ENCODE measurements around the gene GRIK4. TPM values are rescaled to one million over a fixed set of nuclear protein-coding genes. Genes with fewer than 3 reads are reported as not detected.

Gene GRIK4
- total and polyA plus RNA-seq, 2 of the 4 experiments (the other 2 are of a cell fraction), result 0.18 to 0.38 TPM

- H3K4me3 ChIP-seq (ENCODE audit: insufficient read depth, low read depth, low read length), result no peak overlapping the region
- no peak overlapping the region for H4K5ac ChIP-seq (ENCODE audit: low read depth, low read length)
- in situ Hi-C loops (cut with MboI; ENCODE audit: low sequenced_read_pairs) (no loop called here), dilution Hi-C loops (cut with HindIII; ENCODE audit: low sequenced_read_pairs, unreplicated experiment) (no loop called here), intact Hi-C loops (cut with micrococcal nuclease) (no loop called here)
- no peak overlapping the region for H3K27ac ChIP-seq (ENCODE audit: insufficient read depth, low read length)
- no peaks in the 10 kb centered on the region for H3K36me3 ChIP-seq (ENCODE audit: control insufficient read depth, insufficient read depth, low read length)
- H2AK9ac ChIP-seq (replicated peaks; ENCODE audit: low read depth, low read length, poor library complexity), result no peak overlapping the region
- peaks cover 2% of the 10 kb centered on the region; the same call in 1 of the 2 replicates for H3K27me3 ChIP-seq (ENCODE audit: control insufficient read depth, insufficient read depth, low read length)
- no peak overlapping the region for H3K23ac ChIP-seq (ENCODE audit: low read depth, low read length)
- no peak overlapping the region for H2BK5ac ChIP-seq (ENCODE audit: low read depth, low read length, poor library complexity, severe bottlenecking)
- ATAC-seq (ENCODE audit: low read depth) (no peak), DNase-seq (no peak)
- WGBS, 2 experiments (ENCODE audit: extremely low coverage in 2 of 2, insufficient read length in 1 of 2), result 20 to 100% methylated on average over 1 of the region's 3 CpGs
- no peaks in the 10 kb centered on the region for H3K79me1 ChIP-seq (ENCODE audit: low read depth in 1 of 2, low read length in 2 of 2)
- no peak overlapping the region for H3K4me2 ChIP-seq (ENCODE audit: low read depth, low read length)
- CTCF ChIA-PET, result no interaction called here
- no peaks in the 10 kb centered on the region for H3K9me1 ChIP-seq (ENCODE audit: insufficient read depth, low read length)
- no peak overlapping the region for H2AFZ ChIP-seq (replicated peaks; ENCODE audit: low read length, poor library complexity)
- no peaks in the 10 kb centered on the region for H4K20me1 ChIP-seq (ENCODE audit: insufficient read depth, low read length)
- no peak overlapping the region for H3K9ac ChIP-seq (ENCODE audit: low read depth, low read length)
- H4K8ac ChIP-seq (ENCODE audit: low read depth in 2 of 2, low read length in 2 of 2), result no peak overlapping the region
- no peak overlapping the region for H2AK5ac ChIP-seq (ENCODE audit: low read depth, low read length)
- H4K91ac ChIP-seq (ENCODE audit: insufficient read depth, low read depth, low read length), result no peak overlapping the region
- no TSS peak for BruUV-seq (replicated peaks)
- peaks cover 1% of the 10 kb centered on the region; the same call in 1 of the 2 replicates for H3K4me1 ChIP-seq (ENCODE audit: control insufficient read depth, insufficient read depth, low read length)
- POLR2A ChIA-PET (ENCODE audit: unreplicated experiment), result no interaction called here
- H3K9me3 ChIP-seq (ENCODE audit: control insufficient read depth, insufficient read depth, low read length), result no peaks in the 10 kb centered on the region; the same call in 1 of the 2 replicates
- no peak overlapping the region for H3K4ac ChIP-seq (ENCODE audit: low read depth, low read length)
- H3K14ac ChIP-seq (replicated peaks; ENCODE audit: low read depth, low read length), result no peak overlapping the region
- H3K18ac ChIP-seq (ENCODE audit: low read depth, low read length), result no peak overlapping the region
- TF ChIP-seq RFX5 (IDR thresholded peaks at IDR 0.05; ENCODE audit: low read depth, low read length) (no peak), MAFK (IDR thresholded peaks at IDR 0.05; ENCODE audit: low read depth, low read length) (no peak), ELK1 (IDR thresholded peaks at IDR 0.05; ENCODE audit: borderline replicate concordance, low read depth, low read length) (no peak), MAZ (IDR thresholded peaks at IDR 0.05; ENCODE audit: borderline replicate concordance, low read depth, low read length) (no peak), BHLHE40 (IDR thresholded peaks at IDR 0.05; ENCODE audit: low read depth, low read length) (no peak), MXI1 (IDR thresholded peaks at IDR 0.05; ENCODE audit: borderline replicate concordance, low read depth, low read length) (no peak), POLR2A (IDR thresholded peaks at IDR 0.05; ENCODE audit: low read depth, low read length) (no peak), SMC3 (IDR thresholded peaks at IDR 0.05; ENCODE audit: low read depth, low read length) (no peak), NFE2L2 (IDR thresholded peaks at IDR 0.05; ENCODE audit: low read depth, low read length) (no peak), FOS (IDR thresholded peaks at IDR 0.05; ENCODE audit: low read depth, low read length) (no peak), CEBPB (IDR thresholded peaks at IDR 0.05; ENCODE audit: low read depth, low read length) (no peak), RAD21 (IDR thresholded peaks at IDR 0.05; ENCODE audit: low read length) (no peak)
- TF ChIP-seq, protein P1, sequence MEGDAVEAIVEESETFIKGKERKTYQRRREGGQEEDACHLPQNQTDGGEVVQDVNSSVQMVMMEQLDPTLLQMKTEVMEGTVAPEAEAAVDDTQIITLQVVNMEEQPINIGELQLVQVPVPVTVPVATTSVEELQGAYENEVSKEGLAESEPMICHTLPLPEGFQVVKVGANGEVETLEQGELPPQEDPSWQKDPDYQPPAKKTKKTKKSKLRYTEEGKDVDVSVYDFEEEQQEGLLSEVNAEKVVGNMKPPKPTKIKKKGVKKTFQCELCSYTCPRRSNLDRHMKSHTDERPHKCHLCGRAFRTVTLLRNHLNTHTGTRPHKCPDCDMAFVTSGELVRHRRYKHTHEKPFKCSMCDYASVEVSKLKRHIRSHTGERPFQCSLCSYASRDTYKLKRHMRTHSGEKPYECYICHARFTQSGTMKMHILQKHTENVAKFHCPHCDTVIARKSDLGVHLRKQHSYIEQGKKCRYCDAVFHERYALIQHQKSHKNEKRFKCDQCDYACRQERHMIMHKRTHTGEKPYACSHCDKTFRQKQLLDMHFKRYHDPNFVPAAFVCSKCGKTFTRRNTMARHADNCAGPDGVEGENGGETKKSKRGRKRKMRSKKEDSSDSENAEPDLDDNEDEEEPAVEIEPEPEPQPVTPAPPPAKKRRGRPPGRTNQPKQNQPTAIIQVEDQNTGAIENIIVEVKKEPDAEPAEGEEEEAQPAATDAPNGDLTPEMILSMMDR (conservative IDR thresholded peaks at IDR 0.05; ENCODE audit: low read depth, low read length), result no peak
- no peak overlapping the region for H2BK15ac ChIP-seq (ENCODE audit: low read depth, low read length)
- H2BK20ac ChIP-seq (ENCODE audit: low read depth, low read length), result no peak overlapping the region
- no peak overlapping the region for H2BK120ac ChIP-seq (ENCODE audit: low read depth, low read length)
- H3K56ac ChIP-seq (ENCODE audit: extremely low read depth, insufficient read depth, low read length), result no peak overlapping the region
Measured at GRCh38 chr11:120586072-120586471, 74.5 kb downstream of the GRIK4 start.
